22Rv1 (cell line): ENCODE measurements around the gene OR8S1.

ENCODE experiments used
- H3K27ac ChIP-seq: fragments of 450-650 bp; 2 replicates; pipeline ENCODE4 v1.5.1; 2017
- CTCF ChIP-seq: fragments of 450-650 bp; IDR thresholded peaks from 2 replicates; pipeline ENCODE4 v1.5.1; 2017; ENCODE audit warnings: mild to moderate bottlenecking
- ZFX ChIP-seq: fragments of 450-650 bp; IDR thresholded peaks from 2 replicates; pipeline ENCODE4 v1.6.1; 2017; ENCODE audit warnings: antibody characterized with exemption, borderline replicate concordance

OR8S1 gene

GRCh38 chr12:48569946-48570345 is 44.5 kb downstream of the OR8S1 start, which contains the start of gene LALBA:
TSS of gene LALBA (minus strand) at chr12:48570046. CDS start at chr12:48570020, 26 bp downstream.
- TF ChIP-seq ZFX (no peak), CTCF (no peak)
- H3K27ac ChIP-seq = no peak within 1 kb of the TSS

- H3K27ac ChIP-seq = no peak overlapping the region
- no peak for TF ChIP-seq ZFX
- no peak for TF ChIP-seq CTCF
These were observed 46.9 kb downstream of the OR8S1 start for GRCh38 chr12:48572326-48572725.
